Subcutaneous adipose tissue (tissue), 4 donors: ENCODE data around the gene SBF2. TPM values are rescaled to one million over a fixed set of nuclear protein-coding genes. Genes with fewer than 3 reads are reported as not detected.

Experiments used
- CTCF ChIP-seq: fragments of 450-650 bp; IDR thresholded peaks from one replicate; pipeline ENCODE4 v1.5.1; 2016; ENCODE audit warnings: low read depth, mild to moderate bottlenecking, control low read depth, antibody characterized with exemption, moderate library complexity
- total RNA-seq, 4 donors: library from RNA; depleted of rRNA; stranded (reverse); fragments of >200 nt; gene quantifications; one replicate each; pipeline ENCODE4 v1.1.0, GENCODE V29; 2016

The SBF2 gene
- total RNA-seq, 4 donors from 2014 or later = 87.2 to 103 (median 97.3) TPM

- no peak for TF ChIP-seq CTCF
These were observed 25.1 kb downstream of the SBF2 start for GRCh38 chr11:10268746-10269488.

- no peak for TF ChIP-seq CTCF
These were observed 26.2 kb downstream of the SBF2 start for GRCh38 chr11:10267821-10268220.

- no peak for TF ChIP-seq CTCF
These were observed 28.1 kb downstream of the SBF2 start for GRCh38 chr11:10265936-10266335.

- no peak for TF ChIP-seq CTCF
These were observed 30.1 kb downstream of the SBF2 start for GRCh38 chr11:10263929-10264328.

- no peak for TF ChIP-seq CTCF
These were observed 32.2 kb downstream of the SBF2 start for GRCh38 chr11:10261821-10262220.

- TF ChIP-seq CTCF = no peak
These were observed 36.5 kb downstream of the SBF2 start for GRCh38 chr11:10257478-10257877.

- TF ChIP-seq CTCF = no peak
These were observed 38.5 kb downstream of the SBF2 start for GRCh38 chr11:10255388-10256125.
